GM19463 (cell line): ENCODE measurements around the gene KIF2C.
"Not testable (repeated sequence)": the region's sequence is repeated elsewhere in the genome, so short reads cannot be mapped to it uniquely, and the experiment has no call there.

Experiments used
- ATAC-seq: cut with Tn5 transposase; IDR thresholded peaks from one replicate; pipeline ENCODE4 v1.9.1; 2021; ENCODE audit warnings: mild to moderate bottlenecking, moderate library complexity; ENCODE audit not compliant: unreplicated experiment

The KIF2C gene

DNA sequence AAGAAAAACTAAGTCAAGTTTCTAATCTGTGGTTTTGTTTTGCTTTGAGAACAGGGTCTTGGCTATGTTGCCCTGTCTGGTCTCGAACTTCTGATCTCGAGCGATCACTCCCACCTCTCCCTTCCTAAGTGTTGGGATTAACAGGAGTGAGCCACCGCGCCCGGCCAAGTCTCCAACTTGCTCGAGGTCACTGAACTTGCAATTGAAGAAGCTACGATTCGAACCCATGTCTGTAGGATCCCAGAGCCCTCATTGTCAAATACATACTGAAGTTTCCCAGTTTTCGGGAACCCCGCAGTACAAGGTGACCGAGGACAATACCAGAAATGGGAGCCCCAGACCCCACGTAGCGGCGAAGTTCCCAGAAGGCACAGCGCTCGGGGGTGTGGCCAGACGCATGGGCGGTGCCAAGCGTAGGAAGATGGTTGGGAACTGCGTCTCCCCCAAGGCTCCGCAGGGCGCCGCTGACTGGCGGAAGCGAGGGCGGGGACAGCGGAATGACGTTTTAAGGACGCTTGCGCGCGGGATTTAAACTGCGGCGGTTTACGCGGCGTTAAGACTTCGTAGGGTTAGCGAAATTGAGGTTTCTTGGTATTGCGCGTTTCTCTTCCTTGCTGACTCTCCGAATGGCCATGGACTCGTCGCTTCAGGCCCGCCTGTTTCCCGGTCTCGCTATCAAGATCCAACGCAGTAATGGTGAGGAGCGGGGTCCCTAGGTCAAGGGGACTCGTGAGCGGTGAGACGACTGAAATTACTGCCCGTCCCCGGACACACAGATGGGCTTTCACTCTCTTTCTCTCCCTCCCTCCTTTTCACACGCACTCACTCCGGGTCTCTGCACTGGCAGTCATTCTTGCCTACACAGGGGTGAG, at the start of gene KIF2C:
Gene KIF2C, plus strand, starts transcription at position 531 of the 872 bp plus-strand sequence. Its CDS starts 96 bp downstream, at position 627.
- peak; percentile 98 for ATAC-seq

DNA sequence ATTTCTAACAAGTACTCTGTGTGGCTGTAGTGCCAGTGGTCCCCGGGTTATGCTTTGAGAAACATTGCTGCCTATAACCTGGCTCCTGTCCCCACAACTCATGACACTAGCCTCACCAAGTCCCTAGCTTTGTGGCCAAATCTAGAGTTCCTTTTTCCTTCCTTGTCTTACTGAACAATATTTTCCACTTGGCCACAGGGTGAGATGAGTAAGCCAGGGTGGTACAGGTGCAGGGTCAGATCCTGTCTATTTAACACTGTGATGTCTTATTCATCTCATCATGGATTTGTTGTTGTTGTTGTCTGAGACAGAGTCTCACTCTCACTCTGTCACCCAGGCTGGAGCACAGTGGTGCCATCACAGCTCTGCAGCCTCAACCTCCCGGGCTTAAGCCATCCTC, 46.5 kb upstream of the KIF2C start:
- ATAC-seq = peak; percentile 52

DNA sequence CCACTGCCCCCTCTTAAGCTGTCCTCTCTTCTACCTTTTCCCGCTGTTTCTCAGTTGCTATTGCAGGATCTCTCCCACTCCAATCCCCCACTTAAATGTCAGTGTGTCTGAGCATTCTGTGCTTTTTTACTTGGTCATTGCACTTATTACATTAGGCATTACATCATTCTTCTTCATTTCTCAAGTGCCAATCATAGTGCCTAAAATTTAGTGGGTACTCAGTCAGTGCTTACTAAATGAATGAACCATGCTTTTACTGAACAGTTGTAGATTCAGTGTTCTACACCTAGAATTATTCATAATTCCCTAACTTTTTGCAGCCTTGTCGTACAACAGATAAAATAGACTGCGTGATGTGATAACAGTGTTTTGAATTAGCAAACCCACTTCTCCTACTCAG, 45.7 kb upstream of the KIF2C start:
- no peak for ATAC-seq

DNA sequence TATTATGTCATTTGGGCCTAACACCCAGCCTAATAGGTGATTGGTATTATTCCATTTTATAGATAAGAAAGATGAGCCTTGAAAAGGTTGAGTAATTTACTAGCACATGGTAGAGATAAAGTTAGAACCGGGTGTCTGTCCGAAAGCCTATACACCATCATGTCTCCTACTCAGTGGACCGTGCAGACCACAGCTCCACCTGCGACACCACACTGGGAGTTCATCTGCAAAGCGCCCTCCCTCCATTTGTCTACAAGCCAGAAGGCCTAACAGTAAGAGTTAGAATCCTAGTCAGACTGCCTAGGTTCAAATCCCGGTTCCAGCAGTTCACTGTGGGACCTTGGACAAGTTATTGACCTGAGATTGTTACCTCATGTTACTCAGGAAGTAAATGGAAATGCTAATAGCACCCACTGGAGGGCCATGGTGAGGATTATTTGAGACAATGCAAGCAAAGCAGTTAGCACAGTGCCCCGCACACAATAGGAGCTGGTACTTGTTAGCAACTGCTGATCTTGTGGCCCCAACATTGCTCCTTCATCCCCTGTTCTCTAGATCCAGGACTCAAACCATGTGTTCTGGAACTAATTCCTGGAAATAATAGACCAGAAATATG, 44.7 kb upstream of the KIF2C start:
- peak; percentile 46 for ATAC-seq

DNA sequence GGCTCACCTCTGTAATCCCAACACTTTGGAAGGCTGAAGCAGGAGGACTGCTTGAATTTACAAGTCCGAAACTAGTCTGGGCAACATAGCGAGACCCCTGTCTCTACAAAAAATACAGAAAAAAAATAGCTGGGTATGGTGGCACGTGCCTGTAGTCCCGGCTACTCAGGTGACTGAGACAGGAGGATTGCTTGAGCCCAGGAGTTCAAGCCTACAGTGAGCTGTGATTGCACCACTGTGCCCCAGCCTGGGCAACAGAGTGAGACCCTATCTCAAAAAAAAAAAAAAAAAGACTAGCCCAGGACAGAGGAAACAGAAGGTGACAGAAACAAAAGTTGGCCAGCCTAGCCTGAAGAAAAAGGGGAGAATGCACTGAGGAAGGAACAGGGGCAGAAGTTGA, 44.0 kb upstream of the KIF2C start:
- no peak for ATAC-seq

DNA sequence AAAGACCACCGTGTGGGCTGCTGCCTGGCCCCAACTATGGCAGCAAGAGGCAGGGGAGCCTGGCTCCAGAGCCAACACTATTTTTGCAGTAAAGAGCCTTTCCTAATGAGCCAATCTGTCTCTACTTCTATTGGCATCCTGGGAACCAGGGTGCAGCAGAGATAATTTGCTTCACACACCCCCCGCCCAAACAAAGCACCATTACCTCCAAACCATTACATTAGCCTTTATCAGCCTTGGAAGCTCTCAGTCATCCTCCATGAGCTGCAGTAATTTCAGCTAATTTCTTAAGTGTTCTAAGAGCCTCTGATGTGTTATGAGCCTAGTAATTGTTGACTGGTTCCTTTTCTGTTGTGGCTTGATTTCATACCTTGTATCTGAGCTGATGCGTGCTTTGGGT, 43.5 kb upstream of the KIF2C start:
- no peak for ATAC-seq

DNA sequence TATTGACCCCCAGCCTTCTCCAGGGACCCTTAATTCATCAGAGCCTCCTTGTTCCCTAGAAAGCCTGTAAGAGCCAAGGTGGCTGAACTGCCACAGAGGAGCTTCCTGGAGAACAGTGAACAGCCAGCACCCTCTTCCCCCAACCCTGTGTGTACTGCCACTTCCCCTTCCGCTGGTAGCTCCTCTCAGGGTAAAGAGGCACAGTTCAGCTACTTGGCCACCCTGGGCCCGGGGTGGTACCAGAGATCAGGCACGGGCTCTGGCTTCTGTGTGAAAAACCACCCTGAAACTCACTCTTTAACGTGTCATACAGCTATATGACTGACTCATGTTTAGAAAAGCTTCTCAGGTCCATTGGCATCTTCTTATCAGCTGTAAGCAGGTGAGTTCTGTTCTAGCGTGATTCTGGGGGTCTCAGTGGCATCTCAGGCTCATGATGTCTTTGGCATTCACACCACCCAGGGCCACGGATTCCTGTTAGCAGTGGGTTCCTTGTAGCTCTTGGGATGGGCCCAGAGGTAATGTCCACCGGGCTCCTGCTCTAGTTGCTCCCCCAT, 42.8 kb upstream of the KIF2C start:
- ATAC-seq = peak; percentile 60

DNA sequence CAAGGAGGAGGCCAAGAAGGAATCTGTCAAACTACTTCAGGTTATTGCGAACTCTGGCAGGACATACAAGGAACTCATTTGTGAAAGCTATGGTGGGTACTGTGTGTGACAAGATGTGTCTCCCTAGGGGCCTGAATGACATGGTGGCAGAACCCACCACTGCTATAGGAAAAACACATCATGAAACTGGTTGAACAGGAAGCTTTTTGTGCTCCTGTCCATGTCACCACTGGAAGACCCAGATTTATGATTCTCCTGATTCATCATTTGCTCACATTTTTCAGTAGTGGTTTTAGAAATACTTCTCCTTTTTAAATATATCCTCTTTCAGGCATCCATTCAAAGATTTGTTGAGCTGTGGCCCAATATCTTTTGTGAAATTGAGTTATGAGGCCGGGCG, 41.5 kb upstream of the KIF2C start:
- no peak for ATAC-seq

DNA sequence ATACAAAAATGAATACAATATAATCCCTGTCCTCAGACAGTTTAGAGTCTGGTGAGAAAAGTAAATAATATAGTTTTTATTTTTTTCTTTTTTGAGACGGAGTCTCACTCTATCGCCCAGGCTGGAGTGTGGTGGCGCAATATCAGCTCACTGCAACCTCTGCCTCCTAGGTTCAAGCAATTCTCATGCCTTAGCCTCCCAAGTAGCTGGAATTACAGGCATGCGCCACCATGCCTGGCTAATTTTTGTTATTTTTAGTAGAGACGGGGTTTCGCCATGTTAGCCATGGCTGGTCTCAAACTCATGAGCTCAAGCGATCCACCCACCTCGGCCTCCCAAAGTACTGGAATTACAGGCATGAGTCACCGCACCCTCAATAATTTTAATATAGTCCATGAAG, 40.3 kb upstream of the KIF2C start:
- not testable (repeated sequence) for ATAC-seq

DNA sequence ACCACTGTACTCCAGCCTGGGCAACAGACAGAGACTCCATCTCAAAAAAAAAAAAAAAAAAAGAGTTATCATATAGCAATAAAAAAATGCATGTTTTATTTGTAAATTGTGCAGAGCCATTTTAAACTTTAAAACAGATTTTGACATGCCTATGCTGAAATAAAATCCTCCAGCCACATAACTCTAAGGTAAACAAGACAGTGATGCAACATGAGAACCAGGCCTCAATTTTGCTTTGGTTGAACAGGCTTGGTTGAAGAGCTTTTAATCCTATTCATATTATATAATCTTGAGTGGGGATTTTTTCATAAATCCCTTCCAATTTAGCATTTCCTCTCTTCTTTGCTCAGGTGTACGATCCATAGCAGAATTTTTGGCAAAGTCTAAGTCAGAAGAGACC, 39.1 kb upstream of the KIF2C start:
- ATAC-seq = no peak

DNA sequence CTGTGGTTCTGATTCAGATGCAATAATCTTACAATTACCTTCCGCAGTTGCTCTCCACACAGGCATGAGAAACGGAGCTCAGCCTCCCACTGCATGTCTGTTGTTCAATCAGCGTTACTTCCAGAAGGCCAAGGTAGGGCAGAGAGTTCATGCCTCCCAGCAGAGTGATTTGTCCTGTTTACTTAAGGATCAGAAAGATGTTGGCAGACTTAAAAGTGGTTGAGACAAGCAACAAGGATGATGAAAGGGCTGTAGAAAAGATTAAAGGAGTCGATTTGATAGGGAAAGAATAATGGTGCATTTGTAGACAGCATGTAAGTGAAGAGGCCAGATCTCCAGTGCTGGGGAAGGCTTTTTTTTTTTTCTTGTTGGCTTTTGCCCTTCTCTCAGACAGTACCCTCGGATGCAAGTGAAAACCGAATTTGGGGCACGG, 38.5 kb upstream of the KIF2C start:
- ATAC-seq = no peak

DNA sequence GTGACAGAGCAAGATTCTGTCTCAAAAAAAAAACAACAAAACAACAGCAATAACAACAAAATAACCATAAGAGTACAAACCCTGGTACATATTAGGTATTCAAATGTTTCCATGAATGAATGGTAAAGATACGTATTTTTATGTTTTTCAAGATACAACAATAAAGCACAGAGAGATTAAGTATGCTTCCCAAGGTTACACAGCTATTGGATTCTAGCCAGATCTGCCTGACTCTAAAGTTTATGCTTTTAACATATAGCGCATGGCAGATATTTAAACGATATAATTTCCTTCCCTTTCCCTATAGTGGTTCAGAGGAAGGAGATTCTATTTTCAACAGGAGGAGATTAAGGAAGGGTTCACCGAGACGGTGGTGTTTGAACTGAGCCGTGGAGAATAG, 34.2 kb upstream of the KIF2C start:
- ATAC-seq = no peak

DNA sequence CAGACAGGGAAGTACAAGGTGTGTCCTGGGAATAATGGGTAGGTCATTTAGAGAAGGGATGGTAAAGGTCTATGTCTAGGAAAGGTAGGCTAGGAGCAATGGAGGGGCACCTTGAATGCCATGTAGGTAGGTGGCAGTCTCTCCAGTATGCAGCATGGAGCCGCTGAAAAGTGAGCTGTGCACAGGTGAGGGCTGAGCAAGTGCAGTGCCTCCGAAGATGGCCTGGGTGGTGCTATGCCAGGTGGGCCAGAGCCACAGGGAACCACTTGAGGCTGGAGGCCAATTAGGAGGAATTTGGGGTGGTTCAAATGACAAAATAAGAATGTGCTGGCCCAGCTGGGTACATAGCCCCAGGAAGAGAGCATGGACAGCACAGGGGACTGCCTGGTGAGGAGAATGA, 33.7 kb upstream of the KIF2C start:
- no peak for ATAC-seq

DNA sequence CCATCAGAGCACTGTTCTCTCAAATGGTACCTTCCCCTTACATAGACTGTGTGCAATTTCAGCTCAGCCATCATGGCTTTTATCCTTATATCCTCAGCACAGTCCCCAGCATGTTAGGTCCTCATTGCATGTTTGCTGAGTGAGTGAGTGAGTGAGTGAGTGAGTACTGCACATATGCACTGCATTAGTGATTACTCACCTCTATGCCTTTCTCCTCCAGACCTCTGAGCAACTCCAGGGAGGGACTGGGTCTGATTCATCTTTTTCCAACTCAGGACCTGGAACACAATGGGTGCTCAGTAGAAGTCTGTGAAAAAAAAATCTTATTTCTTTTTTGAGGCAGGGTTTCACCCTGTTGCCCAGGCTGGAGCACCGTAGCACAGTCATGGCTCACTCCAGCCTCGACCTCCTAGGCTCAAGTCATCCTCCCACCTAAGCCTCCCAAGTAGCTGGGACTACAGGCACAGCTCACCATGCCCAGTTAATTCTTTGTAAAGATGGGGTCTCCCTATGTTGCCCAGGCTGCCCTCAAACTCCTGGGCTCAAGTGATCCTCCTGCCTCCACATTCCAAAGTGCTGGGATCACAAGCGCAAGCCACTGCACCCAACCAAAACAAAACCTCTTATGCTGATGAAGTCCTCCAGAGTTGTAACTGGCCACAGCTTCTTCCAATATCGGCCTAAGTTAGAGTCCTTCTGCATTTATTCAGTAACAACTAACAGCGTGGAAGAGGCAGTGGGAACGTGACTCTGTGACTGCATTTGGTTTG, 32.3 kb upstream of the KIF2C start:
- ATAC-seq = no peak

DNA sequence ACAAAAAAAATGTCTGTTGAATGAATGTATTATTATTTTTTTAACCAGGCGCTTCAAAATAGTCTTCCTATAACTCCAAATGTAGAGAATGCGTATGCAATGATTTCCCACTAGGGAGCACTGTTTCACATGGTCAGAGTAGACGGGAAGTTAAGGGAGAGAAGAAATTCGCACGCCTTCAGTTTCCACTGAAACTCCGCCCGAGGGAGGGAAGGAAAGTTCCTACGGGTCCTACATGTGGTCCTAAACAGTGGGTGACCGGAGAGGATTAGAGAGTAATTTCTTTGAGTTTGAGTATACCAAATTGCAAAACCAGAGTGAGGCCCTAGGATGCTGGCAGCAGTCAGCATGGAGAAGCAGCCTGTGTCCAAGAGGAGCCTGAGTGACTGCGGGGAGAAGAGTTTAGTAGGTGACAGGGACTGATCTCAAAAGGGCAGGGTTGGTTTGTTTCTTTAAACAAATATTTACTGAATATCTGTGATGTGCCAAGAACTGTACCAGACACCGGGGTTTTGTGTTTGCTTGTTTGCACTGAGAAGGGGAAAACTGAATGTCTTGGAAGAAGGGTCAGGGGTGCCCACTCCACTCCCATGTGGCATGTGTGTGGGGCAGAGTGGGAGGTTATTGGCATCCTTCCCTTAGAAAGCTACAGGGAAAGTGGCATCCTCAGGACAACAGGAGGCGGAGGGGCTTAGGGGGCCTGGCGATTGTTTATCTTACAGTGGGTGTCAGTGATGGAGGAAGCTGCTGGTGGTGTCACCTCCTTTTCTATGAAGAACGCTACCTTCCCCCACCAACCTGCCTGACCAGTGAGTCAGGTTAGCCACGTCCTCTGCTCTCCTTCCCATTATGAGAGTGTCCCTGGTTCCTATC, 31.4 kb upstream of the KIF2C start:
- ATAC-seq = no peak

DNA sequence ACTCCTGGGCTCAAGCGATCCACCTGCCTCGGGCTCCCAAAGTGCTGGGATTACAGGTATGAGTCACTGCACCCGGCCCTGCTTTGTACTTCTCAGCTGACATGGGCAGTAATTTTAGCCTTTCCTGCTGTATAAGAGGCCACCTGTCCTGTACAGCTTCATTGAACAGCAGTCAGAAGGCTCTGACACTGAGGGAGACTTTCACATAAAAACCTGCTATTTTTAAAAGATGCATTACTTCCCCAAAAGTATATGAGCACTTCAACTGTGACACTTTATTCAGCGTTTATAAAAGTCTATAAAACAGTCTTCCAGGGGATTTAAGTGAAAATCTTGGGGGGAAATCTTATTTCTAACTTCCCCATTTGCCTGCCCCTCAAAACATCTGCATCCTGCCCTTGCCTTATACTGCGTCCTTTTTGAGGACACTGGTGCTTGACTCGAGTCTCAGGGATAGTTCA, 26.3 kb upstream of the KIF2C start:
- ATAC-seq = no peak

DNA sequence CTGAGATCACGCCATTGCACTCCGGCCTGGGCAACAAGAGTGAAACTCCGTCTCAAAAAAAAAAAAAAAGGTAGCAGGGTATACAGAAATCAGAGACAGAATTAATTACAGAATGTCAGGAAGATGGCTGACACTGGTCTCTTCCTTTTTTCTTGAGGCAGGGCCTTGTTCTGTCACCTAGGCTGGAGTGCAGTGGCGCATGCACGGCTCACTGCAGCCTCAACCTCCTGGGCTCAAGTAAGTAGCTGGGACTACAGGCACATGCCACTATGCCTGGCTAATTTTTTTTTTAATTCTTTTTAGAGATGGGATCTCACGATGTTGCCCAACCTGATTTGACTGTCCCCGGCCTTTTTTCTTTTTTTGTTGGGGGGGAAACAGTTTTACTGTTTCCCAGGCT, 25.1 kb upstream of the KIF2C start:
- no peak for ATAC-seq

DNA sequence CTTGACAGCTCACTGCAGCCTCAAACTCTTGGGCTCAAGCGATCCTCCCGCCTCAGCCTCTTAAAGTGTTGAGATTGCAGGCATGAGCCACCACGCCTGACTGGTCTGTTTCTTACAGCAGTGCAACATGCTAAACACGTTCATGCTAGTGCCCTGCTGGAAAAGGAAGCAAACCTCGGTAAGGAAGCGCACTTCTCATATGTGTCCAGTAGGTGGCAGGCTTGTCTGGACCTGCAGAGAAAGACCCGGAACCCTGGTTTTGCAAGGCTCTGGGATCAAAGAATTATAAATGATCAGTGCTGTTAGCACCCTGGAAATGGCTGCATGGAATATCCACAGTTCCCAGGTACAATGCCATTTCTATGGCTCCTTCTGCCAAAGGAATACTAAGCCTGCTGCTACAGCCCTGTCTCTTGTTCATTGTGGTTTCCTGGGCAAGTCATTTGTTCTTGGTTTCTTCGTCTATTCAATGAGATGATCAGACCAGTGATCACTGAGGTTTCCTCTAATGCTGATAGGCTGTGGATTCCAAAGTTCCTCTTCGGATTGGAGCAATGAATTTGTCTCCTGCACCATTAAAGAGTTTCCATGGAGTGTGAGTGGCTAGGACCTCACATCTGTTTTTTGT, 24.6 kb upstream of the KIF2C start:
- ATAC-seq = no peak

DNA sequence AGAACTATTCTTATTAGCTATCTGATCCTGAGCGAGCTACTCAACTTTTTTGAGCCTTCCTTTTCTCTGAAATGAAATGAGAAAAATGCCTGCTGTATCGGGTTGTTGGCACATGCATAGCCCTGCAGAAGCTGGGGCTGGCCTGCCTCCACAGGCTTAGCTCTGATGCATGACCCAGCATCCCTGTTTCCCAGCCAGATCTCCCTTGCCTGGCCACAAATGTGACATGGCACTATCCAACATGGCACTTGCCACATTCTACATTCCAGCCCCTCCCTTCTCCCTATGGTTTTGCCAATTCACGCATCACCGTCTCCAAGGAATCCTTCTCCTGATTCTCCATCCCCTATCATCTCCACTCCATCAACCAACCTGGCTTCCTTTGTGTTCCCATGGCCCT, 22.5 kb upstream of the KIF2C start:
- ATAC-seq = no peak

DNA sequence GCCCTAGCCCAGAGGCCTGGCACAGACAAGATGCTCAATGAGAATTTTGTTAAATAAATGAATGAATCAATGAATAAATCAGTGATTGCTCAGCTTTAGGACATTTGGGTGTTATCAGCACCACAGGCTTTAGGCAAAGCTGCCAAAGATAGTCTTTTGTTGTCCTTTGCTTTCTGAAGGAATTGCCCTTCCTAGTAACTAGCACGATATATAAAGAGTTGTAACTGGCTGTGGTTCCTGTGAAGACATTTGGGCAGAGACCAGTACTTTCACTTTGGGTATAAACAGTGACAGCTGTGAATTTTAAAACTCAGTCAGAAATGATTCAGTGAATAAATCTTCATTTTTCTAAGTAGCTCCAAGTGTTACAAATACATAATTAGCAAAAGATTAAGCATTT, 22.0 kb upstream of the KIF2C start:
- ATAC-seq = no peak
